HG03108 (cell line): ENCODE measurements around the gene TMEM221.
"Not testable (repeated sequence)": the region's sequence is repeated elsewhere in the genome, so short reads cannot be mapped to it uniquely, and the experiment has no call there.

Experiments
- ATAC-seq: cut with Tn5 transposase; IDR thresholded peaks from one replicate; pipeline ENCODE4 v1.9.1; 2021; ENCODE audit warnings: moderate library complexity; ENCODE audit not compliant: unreplicated experiment

The TMEM221 gene

GRCh38 chr19:17448131-17448967, at the start of gene TMEM221:
Gene TMEM221 (minus strand): TSS chr19:17448668. CDS start chr19:17448462, 206 bp downstream.
- no peak for ATAC-seq

DNA sequence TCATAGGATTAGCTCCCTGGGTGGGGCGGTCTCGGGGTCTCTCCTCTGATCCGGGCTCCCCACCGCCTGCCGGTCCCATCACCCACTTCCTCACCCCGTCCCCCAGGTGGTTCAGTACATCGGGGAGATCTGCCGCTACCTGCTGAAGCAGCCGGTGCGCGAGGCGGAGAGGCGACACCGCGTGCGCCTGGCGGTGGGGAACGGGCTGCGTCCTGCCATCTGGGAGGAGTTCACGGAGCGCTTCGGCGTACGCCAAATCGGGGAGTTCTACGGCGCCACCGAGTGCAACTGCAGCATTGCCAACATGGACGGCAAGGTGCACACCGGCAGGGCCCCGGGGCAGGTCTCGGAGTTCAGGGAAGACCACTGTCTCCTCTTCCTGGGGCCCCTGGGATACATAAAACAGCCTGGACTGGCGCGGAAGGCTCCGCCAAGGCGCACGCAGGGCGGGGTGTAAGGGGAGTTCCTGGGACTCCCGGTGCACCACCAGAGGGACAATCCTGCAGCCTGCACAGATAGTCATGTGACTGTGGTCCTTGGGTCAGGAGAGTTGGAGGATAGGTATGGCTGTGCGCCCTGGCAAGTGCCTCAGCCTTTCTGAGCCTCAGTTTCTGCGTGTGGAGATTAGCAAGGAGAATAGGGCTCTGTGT, 48.8 kb upstream of the TMEM221 start:
- no peak for ATAC-seq

GRCh38 chr19:17496337-17496997, 48.0 kb upstream of the TMEM221 start:
- peak; percentile 74 for ATAC-seq

GRCh38 chr19:17495639-17496296, 47.3 kb upstream of the TMEM221 start:
- ATAC-seq: no peak

GRCh38 chr19:17491287-17491686, 42.8 kb upstream of the TMEM221 start:
- ATAC-seq: no peak

- no peak for ATAC-seq
Observed at GRCh38 chr19:17490411-17490810, 41.9 kb upstream of the TMEM221 start.

GRCh38 chr19:17489392-17490030, 41.0 kb upstream of the TMEM221 start:
- ATAC-seq: no peak

DNA sequence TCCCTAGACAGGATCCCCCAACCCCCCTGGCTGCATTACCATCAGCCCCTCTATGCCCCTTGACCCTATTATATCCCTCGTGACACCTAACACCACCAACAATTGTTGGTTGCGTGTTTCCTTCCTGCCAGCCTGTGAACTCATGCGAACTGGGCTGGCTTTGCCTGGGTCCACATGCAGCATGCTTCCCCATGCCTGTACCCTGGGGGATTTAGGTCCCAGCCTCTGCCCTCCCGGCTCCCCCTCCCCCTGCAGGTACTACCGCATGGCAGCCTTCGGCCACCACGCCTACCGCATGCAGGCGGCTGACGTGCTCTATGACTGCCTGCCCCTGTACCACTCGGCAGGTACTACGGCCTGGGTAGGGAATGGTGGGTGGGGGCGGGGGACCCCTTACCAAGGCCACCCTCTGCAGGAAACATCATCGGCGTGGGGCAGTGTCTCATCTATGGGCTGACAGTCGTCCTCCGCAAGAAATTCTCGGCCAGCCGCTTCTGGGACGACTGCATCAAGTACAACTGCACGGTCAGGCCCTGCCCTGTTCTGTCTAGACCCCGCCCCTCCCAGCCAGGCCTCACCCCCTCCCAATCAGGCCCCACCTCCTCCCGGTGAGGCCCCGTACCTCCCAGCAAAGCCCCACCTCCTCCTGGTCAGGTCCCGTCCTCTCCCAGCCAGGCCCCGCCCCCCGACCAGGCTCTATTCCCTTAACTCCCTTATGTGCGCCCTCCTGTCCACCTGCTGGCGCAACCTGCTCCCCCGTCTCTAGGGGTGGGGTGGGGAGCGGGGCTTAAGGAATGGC, 40.3 kb upstream of the TMEM221 start:
- ATAC-seq: no peak

DNA sequence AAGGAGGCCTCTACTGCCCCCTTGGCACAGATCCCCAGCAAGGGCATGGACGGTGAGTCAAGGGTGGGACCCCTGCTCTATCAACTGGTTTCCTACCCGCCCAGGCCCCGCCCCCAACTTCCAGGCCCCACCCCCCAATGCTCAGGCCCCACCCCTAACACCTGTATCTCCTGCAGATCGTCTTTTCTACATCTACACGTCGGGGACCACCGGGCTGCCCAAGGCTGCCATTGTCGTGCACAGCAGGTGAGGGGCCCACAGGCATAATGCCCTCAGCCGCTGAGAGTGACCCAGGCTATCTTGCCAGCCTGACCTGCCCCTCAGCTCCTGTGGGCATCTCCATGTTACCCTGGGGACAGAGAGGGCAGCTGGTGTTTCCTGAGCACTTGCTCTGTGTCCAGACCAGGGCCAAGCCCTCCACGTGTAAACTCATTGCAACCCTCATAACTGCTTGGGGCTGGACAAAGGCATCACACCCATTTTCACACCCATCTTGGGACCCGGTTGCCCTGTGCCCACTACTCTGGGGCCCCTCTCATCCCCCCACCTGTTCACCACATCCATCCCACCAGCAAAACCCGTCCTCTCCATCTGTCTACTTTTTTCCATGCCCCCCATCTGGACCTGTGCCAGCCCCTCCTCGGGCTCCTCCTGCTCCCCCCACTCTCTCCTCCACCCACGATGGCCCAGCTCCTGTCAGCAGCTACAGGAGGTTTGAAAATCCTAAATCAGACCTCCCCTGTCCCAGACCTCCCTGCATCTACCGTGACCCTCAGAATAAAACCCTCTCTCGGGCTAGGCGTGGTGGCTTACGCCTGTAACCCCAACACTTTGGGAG, 39.0 kb upstream of the TMEM221 start:
- no peak for ATAC-seq

GRCh38 chr19:17486545-17487240, 38.2 kb upstream of the TMEM221 start:
- no peak for ATAC-seq

GRCh38 chr19:17484520-17485185, 36.2 kb upstream of the TMEM221 start:
- ATAC-seq: no peak

GRCh38 chr19:17483605-17484002, 35.1 kb upstream of the TMEM221 start:
- no peak for ATAC-seq

- no peak for ATAC-seq
Observed at GRCh38 chr19:17482877-17483604, 34.6 kb upstream of the TMEM221 start.

DNA sequence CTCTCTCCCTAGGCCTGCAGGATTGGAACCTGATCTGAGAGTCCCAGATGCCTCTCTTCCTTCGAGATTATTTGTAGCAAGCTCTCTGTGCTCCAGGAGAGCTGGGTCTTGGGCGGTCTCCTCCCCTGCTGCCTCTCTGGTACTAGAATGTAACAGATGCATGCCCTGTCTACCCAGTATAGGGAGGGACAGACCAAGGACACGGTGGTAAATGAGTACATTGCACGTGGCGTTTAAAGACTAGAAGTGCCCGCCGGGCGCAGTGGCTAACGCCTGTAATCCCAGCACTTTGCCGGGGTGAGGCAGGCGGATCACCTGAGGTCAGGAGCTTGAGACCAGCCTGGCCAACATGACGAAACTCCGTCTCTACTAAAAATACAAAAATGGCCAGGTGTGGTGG, 33.5 kb upstream of the TMEM221 start:
- no peak for ATAC-seq

GRCh38 chr19:17479325-17479791, 30.9 kb upstream of the TMEM221 start:
- ATAC-seq: no peak

GRCh38 chr19:17475541-17476115, 27.2 kb upstream of the TMEM221 start:
- ATAC-seq: no peak

DNA sequence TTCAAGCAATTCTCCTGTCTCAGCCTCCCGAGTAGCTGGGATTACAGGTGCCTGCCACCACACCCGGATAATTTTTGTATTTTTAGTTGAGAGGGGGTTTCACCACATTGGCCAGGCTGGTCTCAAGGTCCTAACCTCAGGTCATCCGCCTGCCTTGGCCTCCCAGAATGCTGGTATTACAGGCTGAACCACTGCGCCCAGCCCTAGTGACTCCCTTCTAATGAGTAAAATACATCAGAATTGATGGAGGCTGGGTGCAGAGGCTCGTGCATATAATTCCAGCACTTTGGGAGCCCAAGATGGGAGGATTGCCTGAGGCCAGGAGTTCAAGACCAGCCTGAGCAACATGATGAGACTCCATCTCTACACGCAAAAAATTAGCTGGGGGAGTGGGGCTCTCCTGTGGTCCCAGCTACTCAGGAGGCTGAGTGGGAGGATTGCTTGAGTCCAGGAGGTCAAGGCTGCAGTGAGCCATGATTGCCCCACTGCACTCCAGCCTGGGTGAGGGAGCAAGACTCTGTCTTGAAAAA, 26.6 kb upstream of the TMEM221 start:
- not testable (repeated sequence) for ATAC-seq
